HG03139 (cell line): ENCODE data around the gene BGLAP.
"Not testable (repeated sequence)": the region's sequence is repeated elsewhere in the genome, so short reads cannot be mapped to it uniquely, and the experiment has no call there.

Experiments used
- ATAC-seq: cut with Tn5 transposase; IDR thresholded peaks from one replicate; pipeline ENCODE4 v1.9.1; 2021; ENCODE audit not compliant: unreplicated experiment

The BGLAP gene

GRCh38 chr1:156241926-156242325 is at the start of gene BGLAP:
TSS of gene BGLAP (plus strand) at chr1:156242184. CDS start at chr1:156242232, 48 bp downstream.
- no peak for ATAC-seq

GRCh38 chr1:156193208-156193487 is 48.8 kb upstream of the BGLAP start:
- no peak for ATAC-seq

GRCh38 chr1:156193488-156194299 is 48.3 kb upstream of the BGLAP start, which contains the start of gene SLC25A44:
TSS of gene SLC25A44 (plus strand) at chr1:156194104. CDS start at chr1:156199848, 5,744 bp downstream.
- ATAC-seq: peak; percentile 94

- peak; percentile 2 for ATAC-seq
Measured at GRCh38 chr1:156194300-156194652, 47.7 kb upstream of the BGLAP start.

GRCh38 chr1:156195853-156196252 is 46.1 kb upstream of the BGLAP start:
- ATAC-seq: no peak

GRCh38 chr1:156196445-156196844 is 45.5 kb upstream of the BGLAP start:
- no peak for ATAC-seq

GRCh38 chr1:156198831-156199349 is 43.1 kb upstream of the BGLAP start:
- no peak for ATAC-seq

- ATAC-seq: no peak
Measured at GRCh38 chr1:156200044-156200443, 41.9 kb upstream of the BGLAP start.

GRCh38 chr1:156203331-156203730 is 38.7 kb upstream of the BGLAP start:
- ATAC-seq: no peak

- no peak for ATAC-seq
Measured at GRCh38 chr1:156204686-156205085, 37.3 kb upstream of the BGLAP start.

GRCh38 chr1:156211243-156211642 is 30.7 kb upstream of the BGLAP start:
- ATAC-seq: no peak

- ATAC-seq: no peak
Measured at GRCh38 chr1:156212130-156212529, 29.9 kb upstream of the BGLAP start.

- peak; percentile 83 for ATAC-seq
Measured at GRCh38 chr1:156212833-156213643, 28.9 kb upstream of the BGLAP start, which contains the start of gene PMF1. TSS of gene PMF1 (plus strand) at chr1:156213007. CDS start at chr1:156213016, 9 bp downstream.

GRCh38 chr1:156213644-156213966 is 28.4 kb upstream of the BGLAP start:
- no peak for ATAC-seq

GRCh38 chr1:156214024-156214748 is 27.8 kb upstream of the BGLAP start:
- no peak for ATAC-seq

GRCh38 chr1:156216361-156217086 is 25.5 kb upstream of the BGLAP start:
- not testable (repeated sequence) for ATAC-seq

GRCh38 chr1:156217871-156218270 is 24.1 kb upstream of the BGLAP start:
- ATAC-seq: no peak

- ATAC-seq: no peak
Measured at GRCh38 chr1:156220226-156220625, 21.8 kb upstream of the BGLAP start.

- no peak for ATAC-seq
Measured at GRCh38 chr1:156221986-156222692, 19.8 kb upstream of the BGLAP start.

- no peak for ATAC-seq
Measured at GRCh38 chr1:156225677-156226014, 16.3 kb upstream of the BGLAP start.
